ENCODE data around the gene NTN4. TPM values are rescaled to one million over a fixed set of nuclear protein-coding genes. Genes with fewer than 3 reads are reported as not detected.
A peak's percentile ranks its signal among the peaks of the same experiment; 100 is the strongest.

Gene NTN4
- total RNA-seq, 2 donors from 2014 or later: 72.3 to 79.2 TPM

GRCh38 chr12:95796225-95796981 lies 5.8 kb upstream of the NTN4 start:
- no peak overlapping the region for H3K27ac ChIP-seq

GRCh38 chr12:95790917-95791849 lies 619 bp upstream of the NTN4 start:
- no peak for TF ChIP-seq CTCF (IDR thresholded peaks at IDR 0.05)
- Histone ChIP-seq H3K9me3 (no peaks in the 10 kb centered on the region), H3K4me1 (ENCODE audit: control insufficient read depth in 1 of 2, low read depth in 2 of 2) (peaks cover 3 to 35% of the 10 kb centered on the region in 2 donors), H3K4me3 (peak overlapping the region; percentile 88), H3K36me3 (no peaks in the 10 kb centered on the region), H3K27me3 (replicated peaks; ENCODE audit: insufficient read depth) (no peaks in the 10 kb centered on the region), H3K27ac (peak overlapping the region; percentile 70 to 91)
- DNase-seq (ENCODE audit: low spot score): no peak
- peak; percentile 3 for ATAC-seq (ENCODE audit: insufficient number of reproducible peaks, low FRiP score, low read depth)

More at GRCh38 chr12:95796225-95796981, 5.8 kb upstream of the NTN4 start:
- Histone ChIP-seq H3K4me3 (no peak overlapping the region), H3K4me1 (ENCODE audit: control insufficient read depth in 1 of 2, low read depth in 2 of 2) (peaks cover 0 to 11% of the 10 kb centered on the region in 2 donors), H3K36me3 (no peaks in the 10 kb centered on the region), H3K27me3 (replicated peaks; ENCODE audit: insufficient read depth) (no peaks in the 10 kb centered on the region), H3K9me3 (no peaks in the 10 kb centered on the region)
- no peak for DNase-seq (ENCODE audit: low spot score)
- TF ChIP-seq CTCF (IDR thresholded peaks at IDR 0.05): no peak
- no peak for ATAC-seq (ENCODE audit: insufficient number of reproducible peaks, low FRiP score, low read depth)

- Histone ChIP-seq H3K4me3 (peak overlapping the region; percentile 88), H3K9me3 (no peaks in the 10 kb centered on the region), H3K36me3 (no peaks in the 10 kb centered on the region), H3K4me1 (ENCODE audit: control insufficient read depth in 1 of 2, low read depth in 2 of 2) (peaks cover 3 to 25% of the 10 kb centered on the region in 2 donors), H3K27me3 (replicated peaks; ENCODE audit: insufficient read depth) (no peaks in the 10 kb centered on the region), H3K27ac (peak overlapping the region; percentile 70 to 91)
- no peak for DNase-seq (ENCODE audit: low spot score)
- no peak for ATAC-seq (ENCODE audit: insufficient number of reproducible peaks, low FRiP score, low read depth)
- TF ChIP-seq CTCF (IDR thresholded peaks at IDR 0.05): no peak
Observed at GRCh38 chr12:95789126-95790032, 1.2 kb downstream of the NTN4 start.

- Histone ChIP-seq H3K4me1 (ENCODE audit: control insufficient read depth in 1 of 2, low read depth in 2 of 2) (peaks cover 3 to 33% of the 10 kb centered on the region in 2 donors), H3K27ac (peak overlapping the region in 1 of 2 donors; percentile 91), H3K9me3 (no peaks in the 10 kb centered on the region), H3K27me3 (replicated peaks; ENCODE audit: insufficient read depth) (no peaks in the 10 kb centered on the region), H3K4me3 (peak overlapping the region; percentile 88), H3K36me3 (no peaks in the 10 kb centered on the region)
- ATAC-seq (ENCODE audit: insufficient number of reproducible peaks, low FRiP score, low read depth): no peak
- TF ChIP-seq CTCF (IDR thresholded peaks at IDR 0.05): no peak
- no peak for DNase-seq (ENCODE audit: low spot score)
Observed at GRCh38 chr12:95788637-95789036, 1.9 kb downstream of the NTN4 start.

Data from thoracic aorta (tissue), 2 donors.